IMR-90 (cell line): ENCODE data around the gene RORC. TPM values are rescaled to one million over a fixed set of nuclear protein-coding genes. Genes with fewer than 3 reads are reported as not detected.

Experiments
- ATAC-seq: fragments of 200-7000 bp; cut with Tn5 transposase; 2 replicates; pipeline ENCODE4 v1.9.1; 2020; ENCODE audit warnings: low read depth, mild to moderate bottlenecking, moderate library complexity
- BruUV-seq: library from RNA; stranded (reverse); fragments of 400-500 nt; replicated peaks from 2 replicates; lab custom pipeline; 2021; lab: Mats Ljungman, UMichigan
- CTCF ChIA-PET: fragments of 300-600 bp; formaldehyde crosslinking; extraction: SDS; loops from one replicate; lab custom pipeline; 2021; ENCODE audit warnings: antibody characterized with exemption; lab: Yijun Ruan, JAX
- POLR2A ChIA-PET: fragments of 300-600 bp; sonication (Branson Sonifier 250); formaldehyde crosslinking; loops from one replicate; lab custom pipeline; 2022; ENCODE audit warnings: antibody characterized with exemption; ENCODE audit not compliant: unreplicated experiment; lab: Charles Lee
- DNase-seq: peaks from one replicate; pipeline ENCODE4 v3.0.0; 2013
- H2AFZ ChIP-seq: replicated peaks from 2 replicates; pipeline ENCODE3; 2013; ENCODE audit warnings: low read length, mild to moderate bottlenecking; ENCODE audit not compliant: poor library complexity
- H2AK5ac ChIP-seq: 2 replicates; pipeline ENCODE4 v1.6.1; 2013; ENCODE audit warnings: low read depth, low read length, inconsistent platforms
- H2AK9ac ChIP-seq: replicated peaks from 2 replicates; pipeline ENCODE3; 2013; ENCODE audit warnings: mild to moderate bottlenecking, low read depth, low read length, moderate library complexity; ENCODE audit not compliant: poor library complexity
- H2BK120ac ChIP-seq: 2 replicates; pipeline ENCODE4 v1.6.1; 2013; ENCODE audit warnings: low read depth, low read length, inconsistent platforms
- H2BK15ac ChIP-seq: 3 replicates; pipeline ENCODE4 v1.6.1; 2013; ENCODE audit warnings: low read depth, low read length, inconsistent platforms
- H2BK20ac ChIP-seq: 2 replicates; pipeline ENCODE4 v1.6.1; 2013; ENCODE audit warnings: low read depth, mild to moderate bottlenecking, inconsistent platforms, low read length, moderate library complexity
- H2BK5ac ChIP-seq: 2 replicates; pipeline ENCODE4 v1.6.1; 2013; ENCODE audit warnings: mild to moderate bottlenecking, low read depth, low read length, inconsistent platforms; ENCODE audit not compliant: poor library complexity, severe bottlenecking
- H3K14ac ChIP-seq: replicated peaks from 2 replicates; pipeline ENCODE4 v1.6.1; 2013; ENCODE audit warnings: low read depth, low read length, inconsistent platforms
- H3K18ac ChIP-seq: 2 replicates; pipeline ENCODE4 v1.6.1; 2013; ENCODE audit warnings: low read depth, low read length, control low read depth
- H3K23ac ChIP-seq: 2 replicates; pipeline ENCODE4 v1.6.1; 2013; ENCODE audit warnings: low read depth, low read length, inconsistent platforms
- H3K27ac ChIP-seq: 2 replicates; pipeline ENCODE4 v1.5.1; 2013; ENCODE audit warnings: mild to moderate bottlenecking, control low read depth, low read length; ENCODE audit not compliant: insufficient read depth
- H3K27me3 ChIP-seq: 2 replicates; pipeline ENCODE4 v1.6.1; 2013; ENCODE audit warnings: low read length; ENCODE audit not compliant: control insufficient read depth, insufficient read depth
- H3K36me3 ChIP-seq: 2 replicates; pipeline ENCODE4 v1.6.1; 2013; ENCODE audit warnings: low read length, mixed read lengths; ENCODE audit not compliant: control insufficient read depth, insufficient read depth
- H3K4ac ChIP-seq: 2 replicates; pipeline ENCODE4 v1.6.1; 2013; ENCODE audit warnings: low read depth, low read length, inconsistent platforms
- H3K4me1 ChIP-seq: 2 replicates; pipeline ENCODE4 v1.6.1; 2013; ENCODE audit warnings: low read length, mixed read lengths; ENCODE audit not compliant: control insufficient read depth, insufficient read depth
- H3K4me2 ChIP-seq: 2 replicates; pipeline ENCODE4 v1.6.1; 2013; ENCODE audit warnings: low read depth, mild to moderate bottlenecking, control low read depth, low read length, moderate library complexity
- H3K4me3 ChIP-seq: 2 replicates; pipeline ENCODE4 v1.5.1; 2013; ENCODE audit warnings: low read depth, mild to moderate bottlenecking, control low read depth, low read length, moderate library complexity; ENCODE audit not compliant: insufficient read depth
- H3K56ac ChIP-seq: 2 replicates; pipeline ENCODE4 v1.6.1; 2013; ENCODE audit warnings: low read length, inconsistent platforms; ENCODE audit not compliant: insufficient read depth; ENCODE audit errors: extremely low read depth
- H3K79me1 ChIP-seq, 2 experiments: 2 replicates each; pipeline ENCODE4 v1.6.1; 2013; ENCODE audit warnings: low read length in 2 of 2, inconsistent platforms in 1 of 2, low read depth in 1 of 2
- H3K9ac ChIP-seq: 2 replicates; pipeline ENCODE4 v1.6.1; 2013; ENCODE audit warnings: low read depth, low read length, control low read depth
- H3K9me1 ChIP-seq: 2 replicates; pipeline ENCODE4 v1.6.1; 2013; ENCODE audit warnings: low read length, inconsistent platforms; ENCODE audit not compliant: insufficient read depth
- H3K9me3 ChIP-seq: 2 replicates; pipeline ENCODE4 v1.6.1; 2013; ENCODE audit warnings: low read length; ENCODE audit not compliant: control insufficient read depth, insufficient read depth
- H4K20me1 ChIP-seq: 2 replicates; pipeline ENCODE4 v1.6.1; 2013; ENCODE audit warnings: low read length, inconsistent platforms; ENCODE audit not compliant: insufficient read depth
- H4K5ac ChIP-seq: 2 replicates; pipeline ENCODE4 v1.6.1; 2013; ENCODE audit warnings: mild to moderate bottlenecking, low read depth, low read length, control low read depth
- H4K8ac ChIP-seq, 2 experiments: 2 replicates each; pipeline ENCODE4 v1.6.1; 2013; ENCODE audit warnings: low read depth in 2 of 2, low read length in 2 of 2, control low read depth in 1 of 2, inconsistent platforms in 1 of 2
- H4K91ac ChIP-seq: 2 replicates; pipeline ENCODE4 v1.6.1; 2013; ENCODE audit warnings: low read depth, low read length, inconsistent platforms; ENCODE audit not compliant: insufficient read depth
- CTCF ChIP-seq: conservative IDR thresholded peaks from 2 replicates; pipeline ENCODE4 v1.5.1; 2012; ENCODE audit warnings: mild to moderate bottlenecking, low read depth, low read length, improper control_type of control experiment
- FOS ChIP-seq: fragments of 150-350 bp; IDR thresholded peaks from 2 replicates; pipeline ENCODE4 v1.6.1; 2016; ENCODE audit warnings: low read depth, low read length
- MAZ ChIP-seq: IDR thresholded peaks from 2 replicates; pipeline ENCODE4 v1.6.1; 2012; ENCODE audit warnings: low read depth, mild to moderate bottlenecking, low read length, improper control_type of control experiment, moderate library complexity, borderline replicate concordance
- MXI1 ChIP-seq: IDR thresholded peaks from 2 replicates; pipeline ENCODE4 v1.6.1; 2012; ENCODE audit warnings: low read depth, mild to moderate bottlenecking, low read length, moderate library complexity, borderline replicate concordance
- RAD21 ChIP-seq: IDR thresholded peaks from 2 replicates; pipeline ENCODE4 v1.6.1; 2012; ENCODE audit warnings: low read length, improper control_type of control experiment
- RCOR1 ChIP-seq: IDR thresholded peaks from 2 replicates; pipeline ENCODE4 v1.6.1; 2012; ENCODE audit warnings: mild to moderate bottlenecking, low read length, improper control_type of control experiment; ENCODE audit not compliant: insufficient replicate concordance
- RFX5 ChIP-seq: IDR thresholded peaks from 2 replicates; pipeline ENCODE4 v1.8.0; 2012; ENCODE audit warnings: low read depth, mild to moderate bottlenecking, low read length, moderate library complexity
- USF2 ChIP-seq: fragments of 150-350 bp; IDR thresholded peaks from 2 replicates; pipeline ENCODE4 v1.6.1; 2017; ENCODE audit warnings: mild to moderate bottlenecking, antibody characterized with exemption, low read length, low read depth
- WGBS, 2 experiments: methylation state at CpG; one replicate each; pipeline versions ENCODE4 v1.1.5 to v1.1.7; 2013; ENCODE audit warnings: missing lambda C conversion rate in 2 of 2; ENCODE audit not compliant: insufficient read length in 1 of 2; ENCODE audit errors: extremely low coverage in 2 of 2; 5-methylcytosine and 5-hydroxymethylcytosine counted together
- dilution Hi-C: fragments of 300-500 bp; cut with HindIII; formaldehyde crosslinking; loops from one replicate; pipeline ENCODE4 v1.14.3; 2018; ENCODE audit warnings: low sequenced_read_pairs; ENCODE audit not compliant: unreplicated experiment
- in situ Hi-C: fragments of 300-500 bp; cut with MboI; formaldehyde crosslinking; loops from 3 replicates; pipeline ENCODE4 v1.14.3; 2019; ENCODE audit warnings: low sequenced_read_pairs, inconsistent platforms, mixed read lengths
- intact Hi-C: fragments of 100-400 bp; cut with micrococcal nuclease; formaldehyde crosslinking; loops from 2 replicates; pipeline ENCODE4 v1.10.0; 2022
- polyA plus RNA-seq, 3 experiments: library from polyadenylated mRNA; depleted of rRNA; stranded (reverse); fragments of >200 nt; gene quantifications; 2 replicates each; pipeline ENCODE4 v1.2.3, GENCODE V29; 2012; ENCODE audit warnings: low replicate concordance in 1 of 3
- total RNA-seq: library from RNA; depleted of rRNA; stranded (reverse); fragments of >200 nt; gene quantifications from 2 replicates; pipeline ENCODE4 v1.2.3, GENCODE V29; 2012

RORC gene
- total and polyA plus RNA-seq, 2 of the 4 experiments (the other 2 are of a cell fraction): not detected

GRCh38 chr1:151871284-151872030 is 39.9 kb upstream of the RORC start:
- Histone ChIP-seq H2AFZ (no peak overlapping the region), H2BK120ac (no peak overlapping the region), H3K4ac (no peak overlapping the region), H4K5ac (no peak overlapping the region), H3K9ac (no peak overlapping the region), H3K4me2 (no peak overlapping the region), H2AK9ac (no peak overlapping the region), H2BK5ac (no peak overlapping the region), H3K9me1 (no peaks in the 10 kb centered on the region), H3K18ac (no peak overlapping the region), H3K36me3 (peaks cover 2% of the 10 kb centered on the region; the same call in 1 of the 2 replicates), H3K4me3 (no peak overlapping the region), H2BK15ac (no peak overlapping the region), H3K27ac (no peak overlapping the region), H3K56ac (no peak overlapping the region), H2BK20ac (no peak overlapping the region), H4K8ac (no peak overlapping the region), H3K4me1 (no peaks in the 10 kb centered on the region), H4K91ac (no peak overlapping the region), H2AK5ac (no peak overlapping the region), H3K23ac (no peak overlapping the region), H3K9me3 (no peaks in the 10 kb centered on the region), H3K14ac (no peak overlapping the region), H4K20me1 (no peaks in the 10 kb centered on the region), H3K79me1 (no peaks in the 10 kb centered on the region), H3K27me3 (no peaks in the 10 kb centered on the region)
- WGBS, 2 experiments: 70% methylated on average over 2 of the region's 5 CpGs; no CpG with 5 or more reads in 1 of the 2 experiments
- no TSS peak for BruUV-seq
- ChIA-PET CTCF (no interaction called here), POLR2A (no interaction called here)
- dilution Hi-C loops: no loop called here
- no peak for TF ChIP-seq MAZ
- TF ChIP-seq RAD21: no peak
- no peak for TF ChIP-seq RFX5
- TF ChIP-seq RCOR1: no peak
- TF ChIP-seq CTCF: no peak
- no peak for TF ChIP-seq USF2
- TF ChIP-seq MXI1: no peak
- no peak for TF ChIP-seq FOS
- intact Hi-C loops: no loop called here
- in situ Hi-C loops: no loop called here
- ATAC-seq (no peak), DNase-seq (no peak)
